ENCODE results near the gene KRT1.
"Not testable (repeated sequence)": the region's sequence is repeated elsewhere in the genome, so short reads cannot be mapped to it uniquely, and the experiment has no call there.

Gene KRT1

DNA sequence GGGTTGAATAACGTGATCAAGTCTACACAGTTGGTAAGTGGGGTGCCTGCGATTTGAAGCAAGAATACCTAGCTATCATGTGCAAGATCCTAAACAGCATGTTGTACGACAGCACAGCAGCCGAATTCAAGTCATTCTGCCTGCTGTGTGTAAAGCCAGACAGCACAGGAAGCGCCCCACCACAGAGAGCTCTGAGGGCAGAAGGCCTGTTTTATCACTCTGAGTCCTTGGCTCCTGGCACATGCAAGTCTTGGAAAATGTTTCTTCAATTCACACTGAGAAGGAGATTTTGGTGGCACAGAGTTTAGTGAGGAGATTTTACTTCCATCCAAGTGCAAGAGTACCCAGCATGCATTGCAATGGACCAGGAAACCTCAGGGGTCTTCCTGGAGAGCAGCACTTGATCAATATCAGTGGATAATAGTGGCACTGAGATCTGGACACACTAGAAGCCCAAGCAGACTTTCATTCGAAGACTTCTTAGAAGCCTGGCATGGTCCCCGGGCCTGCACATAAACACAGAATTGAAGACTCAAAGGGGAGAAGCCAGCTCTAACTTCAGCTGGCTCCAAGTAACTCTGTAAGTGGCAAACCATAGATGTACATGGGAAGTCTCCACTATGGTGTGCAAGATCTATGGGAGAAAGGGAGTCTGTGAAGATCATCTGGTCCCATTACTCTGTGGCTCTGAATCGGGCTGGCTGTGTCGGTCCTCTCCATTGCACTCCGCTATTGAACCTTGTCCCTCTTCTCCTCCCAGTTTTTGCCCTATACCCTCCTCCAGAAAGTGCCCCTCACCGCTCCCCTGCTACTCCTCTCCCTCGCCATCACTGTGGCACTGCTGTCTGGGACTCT, 1.5 kb upstream of the KRT1 start:
- DNase-seq (ENCODE audit: low spot score), result no peak

DNA sequence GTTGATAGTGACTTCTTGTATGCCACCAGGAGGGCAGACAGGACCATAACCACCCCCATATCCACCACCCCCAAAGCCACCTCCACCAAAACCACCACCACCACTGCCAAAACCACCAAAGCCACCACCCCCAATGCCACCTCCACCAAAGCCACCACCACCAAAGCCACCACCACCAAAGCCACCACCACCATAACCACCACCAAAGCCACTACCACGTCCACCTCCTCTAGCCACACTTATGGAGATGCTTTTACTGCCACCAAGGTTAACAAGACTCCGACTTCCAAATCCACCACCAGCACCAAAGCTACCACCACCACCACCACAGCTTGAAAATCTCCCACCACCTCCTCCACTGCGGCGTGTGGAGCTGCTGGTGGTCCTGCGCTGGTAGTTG, 332 bp downstream of the KRT1 start:
- DNase-seq (ENCODE audit: low spot score), result no peak

DNA sequence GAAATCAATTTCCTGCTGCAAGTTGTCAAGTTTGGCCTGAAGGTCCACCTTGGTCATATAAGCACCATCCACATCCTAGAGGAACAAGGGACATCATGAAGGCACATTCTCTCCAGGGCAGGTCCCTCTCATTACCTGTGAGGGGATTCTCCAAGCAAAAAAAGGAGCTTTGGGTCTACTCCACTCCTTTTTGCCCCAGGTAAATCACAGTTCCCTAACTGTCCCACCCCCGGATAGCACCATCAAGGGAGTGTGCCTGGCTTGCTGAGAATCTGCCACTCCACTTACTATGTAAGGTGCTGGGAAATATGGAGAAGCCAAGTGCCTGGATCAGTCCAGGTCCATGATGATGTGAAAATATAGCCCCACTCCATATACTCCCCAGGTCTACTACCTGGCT, 2.5 kb downstream of the KRT1 start:
- no peak for DNase-seq (ENCODE audit: low spot score)

DNA sequence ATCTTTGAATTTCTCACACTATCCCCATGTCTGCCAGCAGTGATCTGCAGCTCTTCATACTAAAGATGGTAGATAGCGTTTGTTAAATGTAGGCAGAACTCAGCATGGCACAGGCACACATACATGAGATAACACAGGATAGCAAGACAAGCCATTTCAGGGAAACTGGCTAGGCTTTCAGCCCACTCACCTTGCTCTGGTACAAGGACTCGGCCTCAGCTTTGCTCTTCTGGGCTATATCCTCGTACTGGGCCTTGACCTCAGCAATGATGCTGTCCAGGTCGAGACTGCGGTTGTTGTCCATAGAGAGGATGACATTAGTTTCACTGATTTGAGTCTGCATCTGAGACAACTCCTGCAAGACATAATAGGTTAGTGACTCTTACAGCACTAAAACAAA, 3.1 kb downstream of the KRT1 start:
- DNase-seq (ENCODE audit: low spot score), result no peak

DNA sequence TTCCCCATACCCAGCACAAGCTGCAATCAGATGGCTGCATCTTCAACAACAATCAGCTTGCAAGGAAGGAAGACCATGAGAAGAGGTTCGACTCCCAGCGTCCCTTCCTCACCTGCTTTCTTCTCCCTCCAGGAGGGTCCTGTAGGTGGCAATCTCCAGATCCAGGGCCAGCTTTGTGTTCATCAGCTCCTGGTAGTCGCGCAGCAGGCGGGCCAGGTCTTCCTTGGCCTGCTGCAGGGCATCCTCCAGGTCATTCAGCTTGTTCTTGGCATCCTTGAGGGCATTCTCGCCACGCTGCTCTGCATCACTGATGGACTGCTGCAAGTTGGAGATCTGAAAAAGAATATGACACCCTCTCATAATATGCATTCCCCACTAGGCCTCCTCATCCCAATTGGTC, 4.0 kb downstream of the KRT1 start:
- no peak for DNase-seq (ENCODE audit: low spot score)

DNA sequence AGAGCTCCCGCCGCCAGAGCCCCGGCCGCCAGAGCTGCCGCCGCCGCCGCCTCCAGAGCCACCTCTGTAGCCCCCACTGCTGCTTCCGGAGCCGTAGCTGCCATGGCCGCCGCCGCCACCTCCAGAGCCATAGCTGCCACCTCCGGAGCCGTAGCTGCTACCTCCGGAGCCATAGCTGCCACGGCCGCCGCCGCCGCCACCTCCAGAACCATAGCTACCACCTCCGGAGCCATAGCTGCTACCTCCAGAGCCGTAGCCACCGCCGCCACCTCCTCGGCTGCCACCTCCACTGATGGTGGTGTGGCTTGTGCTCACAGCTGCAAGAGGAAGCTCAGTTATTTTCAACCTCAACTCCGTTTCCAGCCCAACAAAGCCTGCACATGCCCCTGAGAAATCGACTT, 4.9 kb downstream of the KRT1 start:
- DNase-seq (ENCODE audit: low spot score), result no peak

DNA sequence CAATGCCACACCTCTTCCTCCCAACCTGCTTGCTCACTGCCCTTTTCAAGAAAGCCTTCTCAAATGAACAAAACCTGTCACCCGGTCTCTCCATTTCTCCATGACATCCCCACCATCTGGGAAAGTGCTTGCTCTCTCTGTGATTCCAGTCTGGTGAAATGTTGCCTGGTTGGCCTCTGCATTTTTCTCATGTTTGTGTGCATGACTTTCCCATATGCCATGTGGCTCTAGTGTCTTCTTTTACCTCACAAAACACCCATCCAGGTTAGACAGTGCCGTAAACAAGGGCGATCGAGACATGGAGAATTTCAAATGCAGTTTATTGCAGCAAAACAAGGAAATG, 5.8 kb downstream of the KRT1 start:
- no peak for DNase-seq (ENCODE audit: low spot score)

DNA sequence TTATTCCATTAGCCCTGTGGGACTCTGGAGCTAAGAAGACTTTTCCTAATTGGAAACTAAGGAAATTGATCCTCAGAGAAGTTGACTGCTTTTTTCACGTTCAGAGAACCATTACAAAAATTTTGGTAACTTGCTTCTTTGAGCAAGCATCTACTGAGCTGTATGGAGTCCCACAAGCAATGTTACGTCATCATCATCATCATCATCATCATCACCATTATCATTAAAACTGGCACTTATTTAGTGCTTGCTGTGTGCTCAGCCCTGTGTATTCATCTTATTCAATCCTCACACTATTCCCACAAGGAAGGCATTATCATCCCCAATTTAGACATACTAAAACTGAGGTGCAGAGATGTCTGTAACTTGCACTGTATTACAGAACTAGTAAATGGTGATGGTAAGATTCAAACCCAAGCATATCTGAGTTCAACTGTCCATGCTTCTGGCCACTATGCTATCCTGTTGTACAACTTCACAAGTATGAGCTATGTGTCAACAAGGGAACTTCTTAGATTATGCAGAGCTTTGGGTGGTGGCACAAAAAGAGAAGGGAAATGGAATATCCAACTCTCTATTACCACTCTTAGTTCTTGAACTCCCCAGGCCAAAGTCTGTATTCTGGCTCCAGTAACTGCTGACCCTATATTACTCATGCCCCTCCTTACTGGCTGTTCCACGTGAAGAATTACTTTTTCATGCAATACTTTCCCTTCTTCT, 6.3 kb downstream of the KRT1 start:
- no peak for DNase-seq (ENCODE audit: low spot score)

DNA sequence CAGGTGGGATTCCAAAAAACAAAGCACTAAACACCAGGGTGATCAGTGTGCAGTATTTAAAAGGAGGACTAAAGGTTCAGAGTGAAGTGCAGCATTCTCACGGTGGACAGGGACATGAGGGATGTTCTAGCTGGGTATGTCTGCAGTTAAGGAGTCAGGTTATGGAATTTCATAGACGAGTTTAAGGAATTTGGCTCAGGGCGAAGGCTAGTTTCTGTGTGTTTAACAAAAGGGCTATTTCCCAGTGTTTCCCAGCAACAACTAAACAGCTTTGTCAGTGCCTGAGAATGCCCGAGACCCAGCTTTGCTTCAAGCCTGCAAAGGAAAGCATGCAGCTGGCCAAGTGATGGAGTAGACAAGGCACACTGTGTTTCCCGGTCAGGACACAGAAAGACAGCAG, 7.0 kb downstream of the KRT1 start:
- no peak for DNase-seq (ENCODE audit: low spot score)

DNA sequence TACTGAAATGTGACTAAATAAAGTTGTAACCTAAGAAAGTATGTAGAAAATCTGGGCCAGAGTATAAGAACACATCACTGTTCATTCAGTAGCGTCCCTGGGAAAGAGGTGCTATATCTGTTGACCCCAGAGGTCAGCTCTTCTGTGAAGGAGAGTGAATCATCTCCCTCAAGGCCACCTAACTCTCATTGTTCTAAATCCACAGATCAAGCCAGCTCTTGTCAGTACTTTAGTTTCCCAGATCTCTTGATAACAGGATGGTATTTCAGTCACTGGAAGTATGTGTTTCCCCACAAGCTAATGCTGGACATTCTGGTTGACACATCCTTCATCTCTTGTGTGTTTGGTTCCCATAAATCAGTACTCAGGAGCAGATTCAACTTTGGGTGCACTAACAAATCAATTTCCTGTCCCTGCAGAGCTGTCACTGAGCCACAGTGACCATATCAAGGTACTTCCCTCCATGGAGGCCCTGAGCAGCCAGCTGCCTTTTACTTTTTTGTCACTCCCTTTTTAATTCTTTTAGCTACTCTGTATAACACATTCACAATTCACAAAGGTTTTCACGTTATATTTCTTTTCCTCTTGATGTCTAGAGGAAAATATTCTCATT, 7.8 kb downstream of the KRT1 start:
- no peak for DNase-seq (ENCODE audit: low spot score)

DNA sequence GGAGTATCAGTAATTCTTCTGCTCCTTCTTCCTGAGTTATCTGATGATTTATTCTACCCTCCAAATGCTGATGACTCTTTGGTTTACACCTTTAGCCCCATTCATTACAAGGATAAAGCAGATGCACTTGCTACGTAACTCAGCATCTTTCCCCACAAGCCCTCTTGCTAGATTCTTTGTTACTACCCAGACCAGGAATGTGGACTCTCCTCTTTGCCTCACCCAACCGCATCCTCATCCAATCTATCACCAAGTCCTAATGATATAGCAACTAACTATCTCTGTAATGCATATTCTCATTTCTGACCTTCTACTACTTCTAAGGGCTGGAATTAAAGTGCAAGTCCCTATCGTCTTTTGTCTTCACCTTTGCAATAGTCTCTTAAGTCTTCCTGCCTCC, 9.2 kb downstream of the KRT1 start:
- DNase-seq (ENCODE audit: low spot score), result no peak

DNA sequence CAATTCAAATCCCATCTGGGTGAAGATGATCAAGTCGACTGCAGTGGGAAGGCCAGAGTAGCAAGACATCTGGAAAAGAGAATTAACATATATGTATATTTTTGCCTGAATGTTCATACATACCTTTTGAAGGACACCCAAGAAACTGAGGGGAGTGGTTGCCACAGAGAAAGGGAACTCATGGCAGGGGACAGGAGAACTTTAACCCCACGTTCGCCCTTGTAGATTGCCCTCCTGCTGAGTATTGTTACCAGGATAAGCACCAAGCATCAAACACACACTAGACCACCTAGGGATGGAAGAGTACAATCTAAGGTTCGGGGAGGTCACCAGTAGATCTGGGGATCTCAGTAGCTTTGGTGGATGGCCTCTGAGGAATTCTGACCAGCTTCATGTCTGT, 9.7 kb downstream of the KRT1 start:
- DNase-seq (ENCODE audit: low spot score), result no peak

DNA sequence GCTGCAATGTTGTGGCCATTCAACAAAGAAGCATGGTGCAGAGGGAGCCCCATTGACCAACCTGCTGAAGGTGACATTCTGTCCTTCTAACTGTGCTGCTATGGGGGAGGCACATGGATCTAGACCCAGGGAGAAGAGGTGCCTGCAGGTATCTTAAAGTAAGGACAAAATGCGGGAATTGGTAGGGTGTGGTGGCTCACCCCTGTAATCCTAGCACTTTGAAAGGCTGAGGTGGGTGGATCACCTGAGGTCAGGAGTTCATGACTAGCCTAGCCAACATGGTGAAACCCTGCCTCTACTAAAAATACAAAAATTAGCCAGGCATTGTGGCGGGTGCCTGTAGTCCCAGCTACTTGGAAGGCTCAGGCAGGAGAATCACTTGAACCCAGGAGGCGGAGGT, 10.3 kb downstream of the KRT1 start:
- not testable (repeated sequence) for DNase-seq (ENCODE audit: low spot score)

DNA sequence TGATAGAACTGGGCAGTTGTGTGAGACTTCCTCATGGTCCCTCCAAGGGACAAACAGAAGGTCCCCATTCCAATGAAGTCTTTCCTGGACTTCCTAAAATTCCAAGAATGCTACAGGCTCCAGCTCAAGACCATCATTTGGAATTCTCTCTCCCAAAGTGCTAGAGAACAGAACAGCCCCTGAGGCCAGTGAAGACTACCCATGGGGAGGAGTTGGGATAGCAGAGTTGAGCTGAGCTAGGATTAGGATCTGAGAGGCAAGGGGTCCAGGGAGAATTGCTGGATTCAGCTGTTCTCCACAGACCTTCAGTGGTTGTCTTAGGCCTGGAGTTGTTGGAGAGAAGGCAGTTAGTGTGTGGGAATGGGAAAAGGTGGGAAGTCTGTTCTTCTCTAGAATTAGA, 10.8 kb downstream of the KRT1 start:
- DNase-seq (ENCODE audit: low spot score), result no peak

DNA sequence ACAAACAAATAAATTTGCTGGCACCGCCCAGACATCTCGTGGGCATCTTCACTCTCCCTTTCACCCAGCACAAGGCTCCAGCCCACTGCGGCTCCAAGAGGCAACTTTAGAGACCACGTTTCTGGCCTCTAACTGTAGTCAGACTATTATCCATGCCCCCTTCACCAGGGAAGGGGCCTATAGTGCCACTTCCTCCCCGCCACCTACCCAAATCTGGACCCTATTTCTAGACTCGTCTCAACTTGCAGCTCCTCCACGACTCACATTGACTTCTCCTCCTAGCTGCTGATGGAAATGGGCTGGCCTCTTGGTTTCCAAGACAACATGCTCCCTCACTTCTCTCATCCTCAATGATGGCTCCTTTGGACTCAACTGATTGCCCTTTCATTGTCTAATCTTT, 12.3 kb downstream of the KRT1 start:
- no peak for DNase-seq (ENCODE audit: low spot score)

DNA sequence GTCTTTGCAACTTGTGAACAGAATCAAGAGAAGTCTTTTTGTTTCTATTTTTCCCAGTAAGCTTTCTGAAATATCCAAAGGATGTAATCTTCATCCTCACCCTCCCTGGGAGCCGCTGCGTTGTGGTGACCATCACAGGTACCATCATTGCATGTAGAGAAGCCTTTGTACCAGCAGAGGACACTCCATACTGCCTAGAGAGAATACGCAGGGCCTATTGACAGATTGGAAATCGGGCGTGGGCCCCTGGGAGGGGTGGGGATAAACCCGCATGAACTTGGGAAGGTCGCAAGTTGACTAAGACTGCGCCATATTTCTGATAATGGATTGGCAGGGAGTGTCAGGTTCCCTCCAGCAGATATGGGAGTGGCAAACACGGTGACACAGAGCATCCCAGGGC, 12.7 kb downstream of the KRT1 start:
- no peak for DNase-seq (ENCODE audit: low spot score)

DNA sequence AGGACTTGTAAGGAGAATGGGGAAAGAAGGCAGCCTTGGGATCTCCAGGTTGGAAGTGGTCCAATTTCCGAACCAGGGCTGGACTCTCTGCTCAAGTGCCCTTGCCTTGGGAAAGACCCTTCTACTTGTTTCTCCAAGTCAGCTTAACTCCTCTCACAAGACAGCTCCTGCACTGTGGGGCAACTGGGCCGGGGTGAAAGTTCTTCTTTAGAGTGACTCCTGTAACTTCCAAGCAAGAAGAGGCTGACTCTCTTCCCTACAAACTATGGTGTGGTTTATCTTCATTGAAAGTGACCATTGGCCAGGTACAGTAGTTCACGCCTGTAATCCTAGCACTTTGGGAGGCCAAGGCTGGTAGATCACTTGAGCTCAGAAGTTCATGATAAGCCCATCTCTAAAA, 13.7 kb downstream of the KRT1 start:
- DNase-seq (ENCODE audit: low spot score), result no peak

DNA sequence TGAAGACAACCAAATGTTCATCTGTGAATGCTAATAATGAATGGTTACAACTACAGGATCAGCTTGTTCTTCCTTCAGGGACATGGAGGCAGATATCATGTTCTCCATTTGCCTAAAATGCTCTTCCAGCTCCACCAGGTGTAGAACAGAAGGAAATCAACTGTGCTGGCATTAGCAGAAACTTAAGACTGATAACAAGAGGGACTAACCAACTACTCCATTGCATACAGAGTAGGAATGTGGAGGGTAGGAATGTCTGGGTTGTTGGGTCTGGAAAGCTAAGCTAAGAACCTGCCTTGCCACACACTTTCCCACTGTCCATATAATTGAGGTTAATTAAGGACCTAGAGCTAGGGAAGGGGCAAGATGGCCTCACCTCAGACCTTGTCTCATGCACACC, 16.8 kb downstream of the KRT1 start:
- no peak for DNase-seq (ENCODE audit: low spot score)

DNA sequence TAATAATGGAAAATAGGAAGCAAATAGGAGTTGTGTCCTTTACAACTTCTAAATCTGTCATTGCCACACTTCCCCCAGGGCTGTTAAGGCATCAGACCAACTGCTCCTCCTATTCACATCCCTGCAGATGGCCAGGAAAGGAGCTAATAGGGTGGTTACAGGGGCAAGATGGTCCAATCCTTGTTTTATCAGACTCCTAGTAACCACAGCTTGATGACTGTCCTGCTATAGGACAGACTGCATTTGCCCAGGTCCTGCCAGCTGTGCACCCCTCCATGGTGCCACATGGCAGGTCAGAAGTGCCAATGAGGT, 17.3 kb downstream of the KRT1 start:
- no peak for DNase-seq (ENCODE audit: low spot score)

DNA sequence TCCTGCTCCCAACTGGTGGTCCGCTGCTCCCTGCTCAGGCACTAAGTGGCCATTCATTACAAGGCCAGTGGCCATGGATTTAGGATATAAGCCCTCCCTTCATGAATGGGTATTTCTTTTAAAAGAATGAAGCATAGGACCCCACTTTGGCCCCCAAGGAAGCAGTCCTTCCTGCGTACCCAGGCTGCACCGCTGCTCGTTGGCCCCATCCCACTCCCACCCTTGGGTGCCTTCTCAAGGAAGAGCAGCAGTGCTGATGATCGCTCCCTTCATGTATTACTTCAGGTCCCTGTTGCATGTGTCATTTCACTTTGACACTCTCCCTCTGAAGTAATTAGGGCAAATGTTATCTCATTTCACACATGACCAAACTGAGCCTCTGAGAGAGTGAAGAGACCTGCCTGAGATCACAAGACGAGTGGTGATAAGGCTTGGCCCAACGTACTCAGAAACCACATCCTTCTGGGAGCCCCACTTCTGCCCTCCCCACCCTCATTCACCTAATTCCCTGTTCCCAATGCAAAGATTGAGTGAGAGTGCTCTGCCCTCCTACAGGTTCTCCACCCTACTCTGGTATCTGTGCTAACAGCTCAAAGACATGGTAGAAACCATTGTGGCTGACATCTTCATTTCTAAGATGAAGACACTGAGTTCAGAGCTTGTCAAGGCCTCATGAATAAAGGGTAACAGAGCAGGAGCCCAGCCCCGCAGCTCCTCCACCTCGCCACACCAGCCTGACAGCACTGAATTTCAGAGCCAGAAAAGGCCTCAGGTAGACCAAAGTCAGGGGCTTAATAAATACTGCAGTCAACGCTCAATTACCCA, 17.9 kb downstream of the KRT1 start:
- DNase-seq (ENCODE audit: low spot score), result no peak

DNA sequence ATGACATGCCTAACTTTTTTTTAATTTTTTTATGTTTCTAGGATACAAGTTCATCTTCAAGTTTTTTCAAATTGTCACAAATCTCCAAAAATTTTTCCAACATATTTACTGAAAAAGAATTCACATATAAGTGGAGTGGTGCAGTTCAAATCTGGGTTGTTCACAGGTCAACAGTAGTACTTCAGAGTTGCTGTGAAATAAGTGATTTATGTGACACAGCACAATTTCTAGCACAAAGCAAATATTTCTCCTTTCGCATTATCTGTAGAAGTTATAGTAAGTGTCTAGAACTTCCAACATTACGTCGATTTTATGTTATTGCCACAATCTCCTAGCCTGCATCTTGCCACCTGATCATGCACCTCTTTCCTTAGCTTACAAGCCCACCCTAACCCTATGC, 18.5 kb downstream of the KRT1 start:
- no peak for DNase-seq (ENCODE audit: low spot score)

DNA sequence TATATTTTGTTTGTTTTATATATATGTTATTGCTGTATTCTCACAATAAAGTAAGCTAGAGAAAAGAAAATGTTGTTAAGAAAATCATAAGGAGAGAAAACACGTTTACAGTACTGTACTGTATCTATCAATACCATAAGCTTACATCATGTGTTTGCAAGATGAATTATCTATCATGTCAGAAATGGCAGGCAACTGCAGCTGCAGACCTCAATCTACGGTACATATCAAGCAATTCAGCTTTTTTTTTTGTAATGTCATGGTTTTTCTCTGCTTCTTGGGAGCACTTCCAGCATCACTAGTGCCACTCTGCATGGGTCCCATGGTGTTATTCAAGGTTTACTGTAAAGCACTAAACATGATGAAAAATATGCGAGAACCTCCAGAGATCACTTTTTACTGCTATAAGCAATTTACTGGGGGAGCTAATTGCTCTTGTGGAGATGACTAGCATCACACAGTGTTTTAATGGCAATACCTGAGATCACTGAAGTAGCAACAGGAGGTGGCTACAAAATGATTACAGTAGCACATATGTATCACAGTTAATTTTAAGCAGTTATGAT, 19.2 kb downstream of the KRT1 start:
- no peak for DNase-seq (ENCODE audit: low spot score)
